Stimulated activated naive B cell treated with anti-CD40 and anti-IgM and Interleukin-4, amounts not matched to agents 10 μg/mL and 1 μg/mL and 100 μg/mL, for 72 hours (primary cell): ENCODE results near the gene LCP1.
"Not testable (repeated sequence)": the region's sequence is repeated elsewhere in the genome, so short reads cannot be mapped to it uniquely, and the experiment has no call there.

Experiments used
- ATAC-seq, 2 donors: fragments of 150-1000 bp; cut with Tn5 transposase; replicated peaks; 2 replicates each; pipeline ENCODE4 v1.10.0; 2021; ENCODE audit warnings: moderate library complexity in 1 of 2
- DNase-seq: peaks from one replicate; pipeline ENCODE4 v3.0.0; 2021
- H3K27ac Mint-ChIP-seq: one replicate; pipeline ENCODE4 v1.8.0; 2022; ENCODE audit warnings: mild to moderate bottlenecking, mixed read lengths
- H3K27me3 Mint-ChIP-seq, 2 donors: one replicate each; pipeline ENCODE4 v1.8.0; 2022; ENCODE audit warnings: mixed read lengths in 2 of 2
- H3K36me3 Mint-ChIP-seq, 2 donors: one replicate each; pipeline ENCODE4 v1.8.0; 2022; ENCODE audit warnings: mixed read lengths in 2 of 2, mild to moderate bottlenecking in 1 of 2
- H3K4me1 Mint-ChIP-seq, 2 donors: one replicate each; pipeline ENCODE4 v1.8.0; 2022; ENCODE audit warnings: mixed read lengths in 2 of 2, mild to moderate bottlenecking in 1 of 2
- H3K4me3 Mint-ChIP-seq, 2 donors: one replicate each; pipeline ENCODE4 v1.8.0; 2022; ENCODE audit warnings: mild to moderate bottlenecking in 2 of 2, mixed read lengths in 2 of 2, moderate library complexity in 1 of 2
- H3K9me3 Mint-ChIP-seq, 2 donors: one replicate each; pipeline ENCODE4 v1.8.0; 2022; ENCODE audit warnings: mixed read lengths in 2 of 2, mild to moderate bottlenecking in 1 of 2

LCP1 gene

GRCh38 chr13:46173656-46174055 is 8.3 kb downstream of the LCP1 start:
- peaks cover 75 to 81% of the 10 kb centered on the region in 2 donors for H3K36me3 Mint-ChIP-seq

GRCh38 chr13:46172531-46172991 is 9.4 kb downstream of the LCP1 start:
- peak overlapping the region; percentile 86 for H3K27ac Mint-ChIP-seq
- H3K9me3 Mint-ChIP-seq, result no peaks in the 10 kb centered on the region
- DNase-seq (no peak), ATAC-seq (peak in 1 of 2 donors; percentile 20)
- H3K4me1 Mint-ChIP-seq, result peaks cover 66 to 96% of the 10 kb centered on the region in 2 donors
- peak overlapping the region; percentile 79 to 83 for H3K4me3 Mint-ChIP-seq
- H3K36me3 Mint-ChIP-seq, result peaks cover 74 to 81% of the 10 kb centered on the region in 2 donors
- no peaks in the 10 kb centered on the region for H3K27me3 Mint-ChIP-seq

More at GRCh38 chr13:46173656-46174055, 8.3 kb downstream of the LCP1 start:
- peaks cover 66 to 94% of the 10 kb centered on the region in 2 donors for H3K4me1 Mint-ChIP-seq
- peak overlapping the region; percentile 79 to 83 for H3K4me3 Mint-ChIP-seq
- peak overlapping the region; percentile 85 for H3K27ac Mint-ChIP-seq
- no peaks in the 10 kb centered on the region for H3K9me3 Mint-ChIP-seq
- no peaks in the 10 kb centered on the region for H3K27me3 Mint-ChIP-seq
- ATAC-seq (peak; percentile 77 to 82), DNase-seq (peak; percentile 54)

GRCh38 chr13:46171739-46172138 is 10.2 kb downstream of the LCP1 start:
- DNase-seq (no peak), ATAC-seq (no peak)
- no peaks in the 10 kb centered on the region for H3K27me3 Mint-ChIP-seq
- peaks cover 71 to 80% of the 10 kb centered on the region in 2 donors for H3K36me3 Mint-ChIP-seq
- H3K4me3 Mint-ChIP-seq, result peak overlapping the region; percentile 79 to 83
- H3K4me1 Mint-ChIP-seq, result peaks cover 68 to 95% of the 10 kb centered on the region in 2 donors
- peak overlapping the region; percentile 86 for H3K27ac Mint-ChIP-seq
- no peaks in the 10 kb centered on the region for H3K9me3 Mint-ChIP-seq

GRCh38 chr13:46171217-46171616 is 10.8 kb downstream of the LCP1 start:
- Mint-ChIP-seq H3K9me3 (no peaks in the 10 kb centered on the region), H3K27me3 (no peaks in the 10 kb centered on the region), H3K36me3 (peaks cover 72 to 79% of the 10 kb centered on the region in 2 donors), H3K4me3 (peak overlapping the region; percentile 79 to 83), H3K27ac (peak overlapping the region; percentile 93), H3K4me1 (peaks cover 69 to 96% of the 10 kb centered on the region in 2 donors)
- no peak for DNase-seq
- no peak for ATAC-seq

GRCh38 chr13:46170687-46171086 is 11.3 kb downstream of the LCP1 start:
- Mint-ChIP-seq H3K36me3 (peaks cover 71 to 76% of the 10 kb centered on the region in 2 donors), H3K27me3 (no peaks in the 10 kb centered on the region), H3K9me3 (no peaks in the 10 kb centered on the region), H3K4me3 (peak overlapping the region; percentile 73 to 83), H3K27ac (peak overlapping the region; percentile 93), H3K4me1 (peaks cover 68 to 97% of the 10 kb centered on the region in 2 donors)
- ATAC-seq, result no peak
- no peak for DNase-seq

GRCh38 chr13:46170268-46170667 is 11.7 kb downstream of the LCP1 start:
- peak overlapping the region; percentile 93 for H3K27ac Mint-ChIP-seq
- ATAC-seq (no peak), DNase-seq (no peak)
- no peaks in the 10 kb centered on the region for H3K9me3 Mint-ChIP-seq
- H3K27me3 Mint-ChIP-seq, result no peaks in the 10 kb centered on the region
- H3K4me1 Mint-ChIP-seq, result peaks cover 65 to 97% of the 10 kb centered on the region in 2 donors
- H3K36me3 Mint-ChIP-seq, result peaks cover 67 to 72% of the 10 kb centered on the region in 2 donors
- H3K4me3 Mint-ChIP-seq, result peak overlapping the region; percentile 73 to 83

GRCh38 chr13:46169758-46170157 is 12.2 kb downstream of the LCP1 start:
- Mint-ChIP-seq H3K9me3 (no peaks in the 10 kb centered on the region), H3K4me3 (peak overlapping the region; percentile 73 to 83), H3K27ac (peak overlapping the region; percentile 93), H3K4me1 (peaks cover 64 to 97% of the 10 kb centered on the region in 2 donors), H3K36me3 (peaks cover 66 to 70% of the 10 kb centered on the region in 2 donors), H3K27me3 (no peaks in the 10 kb centered on the region)
- no peak for ATAC-seq
- DNase-seq, result no peak

- Mint-ChIP-seq H3K36me3 (peaks cover 68 to 76% of the 10 kb centered on the region in 2 donors), H3K27me3 (no peaks in the 10 kb centered on the region), H3K4me3 (peak overlapping the region; percentile 73 to 83), H3K9me3 (no peaks in the 10 kb centered on the region), H3K4me1 (peaks cover 70 to 99% of the 10 kb centered on the region in 2 donors), H3K27ac (peak overlapping the region; percentile 93)
- DNase-seq (no peak), ATAC-seq (peak; percentile 32 to 42)
Measured at GRCh38 chr13:46168783-46169182, 13.2 kb downstream of the LCP1 start.

GRCh38 chr13:46168341-46168740 is 13.6 kb downstream of the LCP1 start:
- Mint-ChIP-seq H3K4me3 (peak overlapping the region; percentile 73 to 83), H3K36me3 (peaks cover 65 to 73% of the 10 kb centered on the region in 2 donors)
- ATAC-seq, result peak; percentile 37 to 52

GRCh38 chr13:46166947-46167610 is 14.9 kb downstream of the LCP1 start:
- Mint-ChIP-seq H3K27me3 (no peaks in the 10 kb centered on the region), H3K9me3 (no peaks in the 10 kb centered on the region), H3K4me1 (peaks cover 58 to 89% of the 10 kb centered on the region in 2 donors), H3K4me3 (peak overlapping the region; percentile 73 to 83), H3K27ac (peak overlapping the region; percentile 93), H3K36me3 (peaks cover 61 to 68% of the 10 kb centered on the region in 2 donors)
- ATAC-seq, result no peak
- no peak for DNase-seq

More at GRCh38 chr13:46168341-46168740, 13.6 kb downstream of the LCP1 start:
- Mint-ChIP-seq H3K4me1 (peaks cover 66 to 95% of the 10 kb centered on the region in 2 donors), H3K9me3 (no peaks in the 10 kb centered on the region), H3K27me3 (no peaks in the 10 kb centered on the region), H3K27ac (peak overlapping the region; percentile 93)
- peak; percentile 49 for DNase-seq

GRCh38 chr13:46166224-46166584 is 15.8 kb downstream of the LCP1 start:
- peaks cover 62 to 89% of the 10 kb centered on the region in 2 donors for H3K4me1 Mint-ChIP-seq
- H3K4me3 Mint-ChIP-seq, result peak overlapping the region; percentile 58 to 76
- no peaks in the 10 kb centered on the region for H3K27me3 Mint-ChIP-seq
- ATAC-seq (peak; percentile 38 to 46), DNase-seq (no peak)
- peak overlapping the region; percentile 84 for H3K27ac Mint-ChIP-seq
- H3K9me3 Mint-ChIP-seq, result no peaks in the 10 kb centered on the region
- peaks cover 60 to 67% of the 10 kb centered on the region in 2 donors for H3K36me3 Mint-ChIP-seq

GRCh38 chr13:46165485-46166223 is 16.3 kb downstream of the LCP1 start:
- DNase-seq (peak; percentile 70), ATAC-seq (peak; percentile 82 to 88)
- peaks cover 58 to 89% of the 10 kb centered on the region in 2 donors for H3K4me1 Mint-ChIP-seq
- peaks cover 61 to 65% of the 10 kb centered on the region in 2 donors for H3K36me3 Mint-ChIP-seq
- peak overlapping the region; percentile 84 for H3K27ac Mint-ChIP-seq
- H3K9me3 Mint-ChIP-seq, result no peaks in the 10 kb centered on the region
- peak overlapping the region; percentile 64 to 76 for H3K4me3 Mint-ChIP-seq
- H3K27me3 Mint-ChIP-seq, result no peaks in the 10 kb centered on the region

GRCh38 chr13:46164661-46165060 is 17.3 kb downstream of the LCP1 start:
- H3K36me3 Mint-ChIP-seq, result peaks cover 60 to 65% of the 10 kb centered on the region in 2 donors
- H3K9me3 Mint-ChIP-seq, result no peaks in the 10 kb centered on the region
- peaks cover 57 to 89% of the 10 kb centered on the region in 2 donors for H3K4me1 Mint-ChIP-seq
- H3K4me3 Mint-ChIP-seq, result peak overlapping the region; percentile 76 to 77
- no peaks in the 10 kb centered on the region for H3K27me3 Mint-ChIP-seq
- ATAC-seq (no peak), DNase-seq (no peak)
- peak overlapping the region; percentile 77 for H3K27ac Mint-ChIP-seq

- Mint-ChIP-seq H3K4me1 (peaks cover 53 to 82% of the 10 kb centered on the region in 2 donors), H3K36me3 (peaks cover 58 to 62% of the 10 kb centered on the region in 2 donors), H3K4me3 (peak overlapping the region; percentile 53 to 66), H3K27ac (peak overlapping the region; percentile 76)
- H3K27me3 Mint-ChIP-seq, H3K9me3 Mint-ChIP-seq, ATAC-seq, DNase-seq: not testable (repeated sequence)
Measured at GRCh38 chr13:46162741-46163140, 19.2 kb downstream of the LCP1 start.
